ENCODE measurements around the gene GUCY1B1. TPM values are rescaled to one million over a fixed set of nuclear protein-coding genes. Genes with fewer than 3 reads are reported as not detected.
A peak's percentile ranks its signal among the peaks of the same experiment; 100 is the strongest.

The GUCY1B1 gene
- total RNA-seq, 6 experiments from 2014 or later = 0.07 TPM; not detected in 5

DNA sequence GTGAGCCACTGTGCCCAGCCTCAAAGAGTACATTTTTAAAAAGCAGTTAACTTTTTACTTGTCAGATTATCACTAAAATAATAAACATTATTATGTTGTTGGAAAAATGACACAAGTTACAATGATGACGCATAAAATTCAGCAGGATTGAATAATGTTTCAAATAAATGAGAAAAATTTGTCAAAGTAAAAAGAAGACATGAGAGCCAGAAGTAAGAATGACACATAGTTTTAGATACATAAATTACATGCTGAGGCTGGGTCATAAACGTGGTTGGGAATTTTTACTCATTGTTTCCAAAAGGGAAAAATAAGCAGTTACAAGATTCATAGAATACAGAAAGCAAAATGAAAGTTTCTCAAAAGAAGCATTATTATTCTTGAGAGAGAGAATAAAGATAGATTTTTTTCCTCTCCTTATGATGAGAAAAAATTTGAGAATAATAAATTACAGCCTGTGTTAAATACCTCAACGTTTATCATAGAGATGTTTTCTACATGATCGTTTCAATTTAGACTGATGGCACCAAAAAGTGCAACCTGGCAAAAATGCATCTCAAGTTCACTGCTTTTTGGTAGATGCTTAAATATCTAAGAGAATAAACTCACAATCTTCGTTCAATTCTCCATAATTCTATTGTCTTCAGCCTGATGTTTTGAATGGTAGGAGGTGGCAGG is 40.4 kb downstream of the GUCY1B1 start:
- no peak overlapping the region for H3K27ac Mint-ChIP-seq
- TF ChIP-seq, protein P1, sequence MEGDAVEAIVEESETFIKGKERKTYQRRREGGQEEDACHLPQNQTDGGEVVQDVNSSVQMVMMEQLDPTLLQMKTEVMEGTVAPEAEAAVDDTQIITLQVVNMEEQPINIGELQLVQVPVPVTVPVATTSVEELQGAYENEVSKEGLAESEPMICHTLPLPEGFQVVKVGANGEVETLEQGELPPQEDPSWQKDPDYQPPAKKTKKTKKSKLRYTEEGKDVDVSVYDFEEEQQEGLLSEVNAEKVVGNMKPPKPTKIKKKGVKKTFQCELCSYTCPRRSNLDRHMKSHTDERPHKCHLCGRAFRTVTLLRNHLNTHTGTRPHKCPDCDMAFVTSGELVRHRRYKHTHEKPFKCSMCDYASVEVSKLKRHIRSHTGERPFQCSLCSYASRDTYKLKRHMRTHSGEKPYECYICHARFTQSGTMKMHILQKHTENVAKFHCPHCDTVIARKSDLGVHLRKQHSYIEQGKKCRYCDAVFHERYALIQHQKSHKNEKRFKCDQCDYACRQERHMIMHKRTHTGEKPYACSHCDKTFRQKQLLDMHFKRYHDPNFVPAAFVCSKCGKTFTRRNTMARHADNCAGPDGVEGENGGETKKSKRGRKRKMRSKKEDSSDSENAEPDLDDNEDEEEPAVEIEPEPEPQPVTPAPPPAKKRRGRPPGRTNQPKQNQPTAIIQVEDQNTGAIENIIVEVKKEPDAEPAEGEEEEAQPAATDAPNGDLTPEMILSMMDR (IDR thresholded peaks at IDR 0.05) = no peak
- no peaks in the 10 kb centered on the region for H3K4me1 Mint-ChIP-seq (ENCODE audit: low read depth)
- H3K9me3 Mint-ChIP-seq = no peaks in the 10 kb centered on the region
- no peaks in the 10 kb centered on the region for H3K27me3 Mint-ChIP-seq (ENCODE audit: insufficient read depth)
- no peaks in the 10 kb centered on the region for H3K36me3 Mint-ChIP-seq (ENCODE audit: low read depth)
- no peak overlapping the region for H3K4me3 Mint-ChIP-seq
- no peak for DNase-seq

DNA sequence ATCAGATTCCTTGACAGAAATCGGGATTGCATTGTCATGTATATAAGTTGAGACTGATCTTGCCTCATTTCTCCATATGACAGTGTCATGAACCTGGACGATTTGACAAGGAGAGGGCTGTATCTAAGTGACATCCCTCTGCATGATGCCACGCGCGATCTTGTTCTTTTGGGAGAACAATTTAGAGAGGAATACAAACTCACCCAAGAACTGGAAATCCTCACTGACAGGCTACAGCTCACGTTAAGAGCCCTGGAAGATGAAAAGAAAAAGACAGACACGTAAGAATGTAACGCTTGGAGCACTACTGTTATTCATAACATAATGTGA is 40.9 kb downstream of the GUCY1B1 start:
- TF ChIP-seq, protein P1 (IDR thresholded peaks at IDR 0.05) = no peak
- Mint-ChIP-seq H3K27me3 (ENCODE audit: insufficient read depth) (no peaks in the 10 kb centered on the region), H3K27ac (no peak overlapping the region), H3K4me1 (ENCODE audit: low read depth) (peaks cover 1% of the 10 kb centered on the region; the same call in 1 of the 2 replicates), H3K9me3 (no peaks in the 10 kb centered on the region), H3K36me3 (ENCODE audit: low read depth) (no peaks in the 10 kb centered on the region), H3K4me3 (no peak overlapping the region)
- DNase-seq = no peak

DNA sequence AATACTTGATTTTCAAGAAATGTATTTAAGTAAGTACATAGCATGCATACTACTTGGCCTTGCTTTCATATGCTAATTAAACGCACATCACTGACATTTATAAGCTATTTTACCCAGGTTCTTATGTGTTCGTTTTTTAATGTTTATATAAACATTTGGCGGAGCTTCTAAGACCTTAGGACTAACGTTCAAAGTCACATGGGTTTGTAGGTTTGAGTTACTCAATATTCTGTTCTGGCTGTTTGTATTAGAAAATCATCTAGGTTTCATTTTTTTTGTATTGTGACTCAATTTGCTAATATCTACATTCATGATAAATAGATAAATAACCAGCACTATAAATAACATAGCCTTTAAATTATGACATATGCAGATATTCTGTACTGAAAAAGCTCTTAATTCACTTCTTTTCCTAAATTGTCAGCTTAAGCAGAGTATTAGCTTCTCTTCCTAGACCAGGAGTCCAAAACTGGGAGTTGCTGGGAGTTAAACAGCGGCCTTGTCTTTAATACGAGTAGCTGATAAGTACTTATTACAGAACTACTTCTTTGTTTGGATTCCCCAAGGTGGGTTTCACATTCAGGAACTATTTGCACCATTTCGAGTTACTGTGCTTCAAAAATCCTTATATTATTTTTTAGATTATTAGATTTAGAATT is 42.0 kb downstream of the GUCY1B1 start:
- TF ChIP-seq, protein P1 (IDR thresholded peaks at IDR 0.05) = no peak
- Mint-ChIP-seq H3K4me3 (no peak overlapping the region), H3K36me3 (ENCODE audit: low read depth) (no peaks in the 10 kb centered on the region), H3K4me1 (ENCODE audit: low read depth) (peaks cover 11% of the 10 kb centered on the region; the same call in 1 of the 2 replicates), H3K27me3 (ENCODE audit: insufficient read depth) (no peaks in the 10 kb centered on the region), H3K27ac (no peak overlapping the region), H3K9me3 (no peaks in the 10 kb centered on the region)
- DNase-seq = no peak

DNA sequence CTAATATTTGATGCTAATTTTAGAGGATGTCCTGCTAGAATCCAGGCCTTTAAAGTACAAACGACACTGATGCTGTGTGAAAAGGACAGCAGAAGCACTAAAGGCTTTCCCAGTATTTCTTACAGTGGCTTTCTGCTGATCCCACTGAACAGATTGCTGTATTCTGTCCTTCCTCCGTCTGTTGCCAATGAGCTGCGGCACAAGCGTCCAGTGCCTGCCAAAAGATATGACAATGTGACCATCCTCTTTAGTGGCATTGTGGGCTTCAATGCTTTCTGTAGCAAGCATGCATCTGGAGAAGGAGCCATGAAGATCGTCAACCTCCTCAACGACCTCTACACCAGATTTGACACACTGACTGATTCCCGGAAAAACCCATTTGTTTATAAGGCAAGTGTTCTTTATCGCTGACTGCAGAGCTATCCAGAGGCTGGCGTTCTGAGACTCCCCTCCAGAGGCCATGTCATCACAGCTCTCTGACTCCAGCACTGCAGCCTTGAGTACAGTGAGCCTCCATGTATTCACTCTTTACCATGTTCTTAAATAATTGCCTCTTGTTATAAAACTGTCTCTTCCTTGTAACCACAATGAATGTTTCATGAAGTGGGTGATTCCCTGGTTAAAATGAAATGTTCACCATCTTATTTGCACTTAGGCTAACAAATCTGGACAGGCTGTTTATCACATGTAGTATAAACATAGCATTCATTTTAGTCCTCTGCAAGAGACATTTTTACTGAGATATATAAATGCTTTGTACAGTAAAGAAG is 43.6 kb downstream of the GUCY1B1 start:
- Mint-ChIP-seq H3K27ac (no peak overlapping the region), H3K4me1 (ENCODE audit: low read depth) (peaks cover 11% of the 10 kb centered on the region; the same call in 1 of the 2 replicates), H3K27me3 (ENCODE audit: insufficient read depth) (no peaks in the 10 kb centered on the region), H3K9me3 (no peaks in the 10 kb centered on the region), H3K4me3 (no peak overlapping the region), H3K36me3 (ENCODE audit: low read depth) (no peaks in the 10 kb centered on the region)
- TF ChIP-seq, protein P1 (IDR thresholded peaks at IDR 0.05) = no peak
- peak; percentile 6 for DNase-seq

DNA sequence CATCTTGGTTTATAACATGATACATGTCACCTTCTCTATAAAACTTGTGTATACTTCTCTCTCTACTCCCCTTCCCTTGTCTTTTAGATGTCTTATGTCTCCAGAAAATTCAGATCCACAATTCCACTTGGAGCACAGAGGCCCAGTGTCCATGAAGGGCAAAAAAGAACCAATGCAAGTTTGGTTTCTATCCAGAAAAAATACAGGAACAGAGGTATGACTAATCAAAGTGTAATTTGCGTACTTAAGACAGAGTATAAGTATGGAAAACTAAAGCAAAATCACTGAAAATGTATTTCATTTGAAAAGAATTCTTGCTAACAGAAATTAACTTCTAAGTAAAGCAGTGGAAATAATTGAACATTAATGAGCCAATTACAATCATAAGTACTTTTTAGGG is 46.2 kb downstream of the GUCY1B1 start:
- Mint-ChIP-seq H3K4me3 (no peak overlapping the region), H3K4me1 (ENCODE audit: low read depth) (peaks cover 11% of the 10 kb centered on the region; the same call in 1 of the 2 replicates), H3K27me3 (ENCODE audit: insufficient read depth) (no peaks in the 10 kb centered on the region; the same call in 1 of the 2 replicates), H3K36me3 (ENCODE audit: low read depth) (no peaks in the 10 kb centered on the region), H3K9me3 (no peaks in the 10 kb centered on the region), H3K27ac (no peak overlapping the region)
- peak; percentile 24 for DNase-seq
- TF ChIP-seq, protein P1 (IDR thresholded peaks at IDR 0.05) = no peak
